ENCODE data around the gene ARHGAP12.

The ARHGAP12 gene

GRCh38 chr10:31876652-31877352, 51.8 kb downstream of the ARHGAP12 start:
- no peak for DNase-seq (ENCODE audit: low read depth)

DNA sequence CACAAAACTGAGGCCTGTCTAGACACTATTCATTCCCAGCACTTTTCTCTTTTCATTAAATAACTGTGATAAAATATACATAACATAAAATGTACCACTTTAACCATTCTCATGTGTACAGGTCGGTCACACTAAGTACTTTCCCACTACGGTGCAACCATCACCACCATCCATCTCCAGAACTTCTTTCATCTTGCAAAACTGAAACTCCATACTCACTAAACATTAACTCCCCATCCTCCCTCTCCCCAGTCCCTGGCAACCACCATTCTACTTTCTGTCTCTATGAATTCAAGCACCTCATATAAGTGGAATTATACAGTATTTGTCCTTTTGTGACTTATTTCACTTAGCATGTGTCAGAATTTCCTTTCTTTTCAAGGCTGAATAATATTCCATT, 53.0 kb downstream of the ARHGAP12 start:
- no peak for DNase-seq (ENCODE audit: low read depth)

DNA sequence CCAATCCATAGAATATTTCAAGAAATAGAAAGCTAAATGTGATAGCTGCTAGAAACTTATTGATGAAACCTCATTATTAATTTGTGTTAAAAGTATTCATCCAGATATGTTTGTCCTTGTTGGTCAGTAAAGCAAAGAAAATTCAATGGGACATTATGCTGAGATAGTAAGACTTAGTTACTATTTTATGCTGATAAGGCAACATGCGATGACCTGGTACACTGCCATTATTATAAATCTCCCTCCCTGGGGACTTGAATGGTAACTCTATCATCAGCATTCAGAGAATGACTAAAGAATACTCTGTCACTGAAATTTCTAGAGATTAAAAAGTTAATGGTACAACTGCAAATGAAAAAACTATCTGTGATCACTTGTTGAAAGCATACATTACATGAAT, 54.9 kb downstream of the ARHGAP12 start:
- no peak for DNase-seq (ENCODE audit: low read depth)

DNA sequence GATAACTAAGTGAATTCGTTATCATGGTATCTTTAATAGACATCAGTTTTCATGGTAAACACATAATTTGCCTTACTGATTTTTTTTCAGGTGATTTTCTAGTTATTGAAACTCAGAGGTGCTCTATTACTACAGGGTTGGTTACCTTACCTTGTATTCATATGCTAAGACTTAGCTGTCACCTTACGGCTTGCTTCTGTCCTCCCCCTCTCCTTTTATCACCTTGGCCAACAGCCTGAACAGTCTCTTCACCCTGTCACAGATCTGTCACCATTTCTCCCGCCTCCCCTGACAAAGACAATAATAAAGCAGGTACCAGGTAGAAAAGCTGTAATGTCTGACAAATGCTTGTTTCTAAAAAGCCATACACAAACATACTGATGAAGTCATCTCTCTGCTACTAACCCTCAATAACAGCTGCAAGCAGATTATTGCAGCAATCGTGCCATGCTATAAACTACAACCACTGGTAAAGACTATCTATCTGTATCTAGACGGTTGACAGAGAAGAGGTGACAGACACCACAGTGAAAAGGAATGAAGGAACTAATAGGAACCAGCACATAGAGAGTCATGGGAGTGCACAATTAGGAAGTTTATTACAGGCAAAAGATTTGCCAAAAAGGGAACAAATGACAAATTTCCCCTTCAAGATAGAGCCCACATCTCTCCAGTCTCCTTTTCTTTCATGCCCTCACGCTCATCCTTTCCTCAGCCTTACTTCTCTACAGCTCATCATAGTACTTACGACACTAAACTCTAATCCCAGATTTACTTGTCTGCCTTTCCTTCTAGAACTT, 57.2 kb downstream of the ARHGAP12 start:
- DNase-seq (ENCODE audit: low read depth): no peak

DNA sequence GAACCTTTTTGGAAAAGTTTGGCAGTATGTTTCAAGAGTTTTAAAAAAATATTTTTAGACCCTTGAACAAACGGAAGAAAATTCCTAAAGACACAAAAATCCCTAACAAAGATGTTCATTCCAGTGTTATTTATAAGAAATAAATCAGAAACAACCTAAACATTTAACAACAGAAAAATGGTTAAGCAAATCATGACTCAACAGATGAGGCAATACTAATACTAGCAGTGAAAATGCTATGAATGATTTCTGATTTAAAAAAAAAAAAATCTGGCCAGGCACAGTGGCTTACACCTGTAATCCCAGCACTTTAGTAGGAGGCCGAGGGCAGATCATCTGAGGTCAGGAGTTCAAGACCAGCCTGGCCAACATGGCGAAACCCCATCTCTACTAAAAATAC, 61.0 kb downstream of the ARHGAP12 start:
- DNase-seq (ENCODE audit: low read depth): no peak

GRCh38 chr10:31866118-31866670, 62.4 kb downstream of the ARHGAP12 start:
- DNase-seq (ENCODE audit: low read depth): no peak

- DNase-seq (ENCODE audit: low read depth): no peak
Measured at GRCh38 chr10:31864834-31865518, 63.7 kb downstream of the ARHGAP12 start.

DNA sequence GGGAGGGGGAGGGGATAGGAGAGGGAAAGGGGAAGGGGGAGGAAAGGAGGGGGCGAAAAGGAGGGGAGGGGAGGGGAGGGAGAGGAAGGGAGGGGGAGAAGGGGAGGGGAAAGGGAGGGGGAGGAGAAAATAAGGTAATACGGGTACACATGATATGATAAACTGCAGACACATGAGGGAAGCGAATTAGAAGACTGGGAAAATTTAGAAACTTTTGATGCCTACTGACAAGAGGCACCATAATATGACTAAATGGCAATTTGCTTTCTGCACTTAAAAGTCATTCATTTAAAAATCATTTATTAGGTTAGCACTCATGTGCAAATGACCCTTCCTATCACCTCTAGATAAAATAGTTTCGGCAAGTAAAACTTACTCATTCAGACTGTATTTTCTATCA, 73.6 kb downstream of the ARHGAP12 start:
- DNase-seq (ENCODE audit: low read depth): no peak

DNA sequence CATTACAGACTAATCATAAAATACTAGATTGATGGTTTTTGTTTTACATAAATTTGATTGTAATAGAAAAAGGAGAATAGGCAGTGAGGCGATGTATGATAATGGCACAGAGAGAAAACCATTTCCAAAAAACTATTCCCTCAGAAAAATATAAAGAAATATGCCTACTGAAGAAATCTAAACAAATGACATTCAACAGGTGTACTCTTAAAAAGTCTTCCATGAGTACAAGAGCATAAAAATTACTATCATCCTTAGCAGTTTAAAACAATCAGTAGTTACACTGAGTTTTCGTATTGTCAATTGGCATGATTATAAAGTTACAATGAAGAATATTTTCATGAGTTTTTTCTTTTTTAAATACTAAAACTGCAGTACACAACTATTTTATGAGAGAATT, 75.0 kb downstream of the ARHGAP12 start:
- DNase-seq (ENCODE audit: low read depth): no peak

DNA sequence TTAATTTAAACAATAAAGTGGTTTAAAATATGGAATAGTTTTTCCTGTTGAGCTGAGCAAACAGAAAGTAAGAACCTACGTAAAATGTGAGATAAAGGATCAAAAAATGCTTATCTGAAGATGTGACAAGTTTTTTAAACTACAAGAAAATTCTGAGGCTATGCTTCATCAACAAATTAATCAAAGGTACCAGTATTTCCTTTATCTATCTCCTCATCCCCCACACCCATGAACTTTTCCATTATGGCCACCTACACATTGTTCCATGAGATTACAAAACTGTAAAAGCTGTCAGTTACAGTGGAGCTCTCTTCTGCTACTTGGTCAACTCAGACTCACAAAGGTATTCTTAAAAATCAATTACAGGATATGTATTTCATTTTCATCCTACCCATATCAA, 77.4 kb downstream of the ARHGAP12 start:
- DNase-seq (ENCODE audit: low read depth): no peak

GRCh38 chr10:31847515-31847914, 81.1 kb downstream of the ARHGAP12 start:
- DNase-seq (ENCODE audit: low read depth): no peak

DNA sequence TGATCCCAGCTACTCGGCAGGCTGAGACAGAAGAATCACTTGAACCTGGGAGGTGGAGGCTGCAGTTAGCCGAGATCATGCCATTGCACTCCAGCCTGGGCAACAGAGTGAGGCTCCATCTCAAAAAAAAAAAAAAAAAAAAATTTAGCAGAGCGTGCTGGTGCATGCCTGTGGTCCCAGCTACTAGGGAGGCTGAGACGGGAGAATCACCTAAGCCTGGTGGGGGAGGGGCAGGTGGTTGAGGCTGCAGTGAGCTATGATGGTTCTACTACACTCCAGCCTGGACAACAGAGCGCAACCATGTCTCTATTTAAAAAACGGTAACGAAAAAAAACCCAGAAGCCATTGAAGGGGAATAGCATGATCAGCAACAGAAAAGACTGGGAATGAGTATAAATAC, 89.9 kb downstream of the ARHGAP12 start:
- DNase-seq (ENCODE audit: low read depth): no peak

- DNase-seq (ENCODE audit: low read depth): no peak
Measured at GRCh38 chr10:31838065-31838464, 90.6 kb downstream of the ARHGAP12 start.

GRCh38 chr10:31836569-31837406, 91.8 kb downstream of the ARHGAP12 start:
- DNase-seq (ENCODE audit: low read depth): no peak

DNA sequence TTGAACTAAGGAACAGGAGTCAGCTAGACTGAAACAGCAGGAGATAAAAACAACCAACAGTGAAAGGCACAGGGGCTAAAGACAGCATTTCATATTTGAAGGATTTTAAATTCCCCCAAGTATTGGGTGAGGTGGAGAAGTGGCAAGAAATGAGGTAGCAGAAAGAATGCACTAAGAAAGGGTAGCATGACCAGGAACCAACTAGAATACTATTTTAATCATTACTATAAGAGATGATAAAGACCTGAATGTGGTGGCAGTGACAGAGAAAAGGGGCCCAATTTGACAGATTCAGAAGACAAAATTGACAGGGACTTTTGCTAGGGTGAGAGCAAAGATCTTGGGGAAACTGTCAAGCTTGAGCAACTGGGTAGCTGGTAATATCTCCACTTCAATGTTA, 94.9 kb downstream of the ARHGAP12 start:
- DNase-seq (ENCODE audit: low read depth): no peak

GRCh38 chr10:31832261-31832660, 96.4 kb downstream of the ARHGAP12 start:
- DNase-seq (ENCODE audit: low read depth): no peak

GRCh38 chr10:31830887-31831286, 97.7 kb downstream of the ARHGAP12 start:
- peak; percentile 38 for DNase-seq (ENCODE audit: low read depth)

GRCh38 chr10:31829776-31830175, 98.9 kb downstream of the ARHGAP12 start:
- DNase-seq (ENCODE audit: low read depth): no peak

GRCh38 chr10:31823358-31823757, 105.3 kb downstream of the ARHGAP12 start:
- DNase-seq (ENCODE audit: low read depth): no peak

DNA sequence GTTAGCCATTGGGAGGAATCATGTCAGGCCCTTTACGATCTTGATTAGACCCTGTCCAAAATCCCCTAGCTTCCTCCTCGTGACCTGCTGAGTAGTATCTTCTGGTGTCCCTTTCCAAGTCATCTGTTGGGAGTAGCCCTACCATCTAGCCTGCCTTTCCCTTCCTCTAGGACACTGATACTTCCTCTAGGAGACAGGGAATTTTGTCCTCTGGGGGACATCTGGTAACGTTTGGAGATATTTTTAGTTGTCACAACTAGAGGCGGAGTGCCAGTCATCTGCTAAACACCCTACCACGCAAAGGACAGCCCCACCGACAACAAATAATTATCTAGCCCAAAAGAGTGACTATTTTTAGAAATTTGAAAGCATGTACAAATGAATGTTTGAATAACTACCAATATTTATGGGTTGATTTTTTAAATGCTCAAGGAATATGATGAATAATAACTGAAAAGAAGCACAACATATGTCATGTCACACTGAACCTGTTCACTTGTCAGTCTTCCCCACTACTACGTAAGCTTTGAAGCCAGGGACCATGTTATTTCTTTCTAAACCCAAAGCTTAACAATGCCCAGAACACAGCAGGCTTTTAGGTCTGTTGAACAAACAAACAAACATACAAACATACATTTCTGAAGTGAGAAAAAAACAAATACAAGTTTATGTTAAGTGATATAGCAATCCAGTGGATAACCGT, 105.9 kb downstream of the ARHGAP12 start:
- no peak for DNase-seq (ENCODE audit: low read depth)

- DNase-seq (ENCODE audit: low read depth): no peak
Measured at GRCh38 chr10:31822150-31822549, 106.5 kb downstream of the ARHGAP12 start.

Measured in GM04504 (cell line).